ENCODE data around the gene FLCN.

DNA sequence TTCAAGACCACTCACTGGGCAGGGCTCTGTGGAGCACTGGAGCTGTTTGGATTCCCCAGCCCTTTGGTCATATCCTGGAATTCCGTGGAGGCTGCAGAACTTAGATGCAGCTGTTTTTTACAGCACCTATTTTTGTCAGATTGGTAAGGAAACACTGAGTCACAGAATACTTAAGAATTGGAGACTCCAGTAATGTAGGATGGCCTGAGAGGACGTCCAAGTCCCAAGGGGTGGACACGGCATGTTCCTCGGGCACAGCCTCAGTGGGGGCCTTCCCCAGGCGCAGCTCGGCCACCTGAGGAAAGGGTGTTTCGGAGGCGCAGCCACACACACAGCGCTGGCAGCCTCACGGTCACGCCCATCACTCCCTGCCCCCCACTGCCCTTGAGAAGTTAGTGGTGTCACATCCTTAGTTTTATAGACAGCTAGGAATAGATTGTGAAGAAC is 45.6 kb downstream of the FLCN start:
- TF ChIP-seq, protein P1, sequence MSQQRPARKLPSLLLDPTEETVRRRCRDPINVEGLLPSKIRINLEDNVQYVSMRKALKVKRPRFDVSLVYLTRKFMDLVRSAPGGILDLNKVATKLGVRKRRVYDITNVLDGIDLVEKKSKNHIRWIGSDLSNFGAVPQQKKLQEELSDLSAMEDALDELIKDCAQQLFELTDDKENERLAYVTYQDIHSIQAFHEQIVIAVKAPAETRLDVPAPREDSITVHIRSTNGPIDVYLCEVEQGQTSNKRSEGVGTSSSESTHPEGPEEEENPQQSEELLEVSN (IDR thresholded peaks at IDR 0.05; ENCODE audit: borderline replicate concordance, low read depth): no peak
- TF ChIP-seq, protein P2, sequence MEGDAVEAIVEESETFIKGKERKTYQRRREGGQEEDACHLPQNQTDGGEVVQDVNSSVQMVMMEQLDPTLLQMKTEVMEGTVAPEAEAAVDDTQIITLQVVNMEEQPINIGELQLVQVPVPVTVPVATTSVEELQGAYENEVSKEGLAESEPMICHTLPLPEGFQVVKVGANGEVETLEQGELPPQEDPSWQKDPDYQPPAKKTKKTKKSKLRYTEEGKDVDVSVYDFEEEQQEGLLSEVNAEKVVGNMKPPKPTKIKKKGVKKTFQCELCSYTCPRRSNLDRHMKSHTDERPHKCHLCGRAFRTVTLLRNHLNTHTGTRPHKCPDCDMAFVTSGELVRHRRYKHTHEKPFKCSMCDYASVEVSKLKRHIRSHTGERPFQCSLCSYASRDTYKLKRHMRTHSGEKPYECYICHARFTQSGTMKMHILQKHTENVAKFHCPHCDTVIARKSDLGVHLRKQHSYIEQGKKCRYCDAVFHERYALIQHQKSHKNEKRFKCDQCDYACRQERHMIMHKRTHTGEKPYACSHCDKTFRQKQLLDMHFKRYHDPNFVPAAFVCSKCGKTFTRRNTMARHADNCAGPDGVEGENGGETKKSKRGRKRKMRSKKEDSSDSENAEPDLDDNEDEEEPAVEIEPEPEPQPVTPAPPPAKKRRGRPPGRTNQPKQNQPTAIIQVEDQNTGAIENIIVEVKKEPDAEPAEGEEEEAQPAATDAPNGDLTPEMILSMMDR (IDR thresholded peaks at IDR 0.05): no peak
- TF ChIP-seq POLR2A (IDR thresholded peaks at IDR 0.05; ENCODE audit: low read length) (0 out of 2 replicates have a peak, but pooled peaks have one; percentile 5), CHD2 (IDR thresholded peaks at IDR 0.05; ENCODE audit: low read length, partially characterized antibody) (no peak), NFE2L2 (conservative IDR thresholded peaks at IDR 0.05; ENCODE audit: low read length) (no peak), RFX5 (IDR thresholded peaks at IDR 0.05) (no peak), HDAC2 (IDR thresholded peaks at IDR 0.05) (no peak), CHD4 (IDR thresholded peaks at IDR 0.05; ENCODE audit: borderline replicate concordance) (no peak)
- TF ChIP-seq, protein P3, sequence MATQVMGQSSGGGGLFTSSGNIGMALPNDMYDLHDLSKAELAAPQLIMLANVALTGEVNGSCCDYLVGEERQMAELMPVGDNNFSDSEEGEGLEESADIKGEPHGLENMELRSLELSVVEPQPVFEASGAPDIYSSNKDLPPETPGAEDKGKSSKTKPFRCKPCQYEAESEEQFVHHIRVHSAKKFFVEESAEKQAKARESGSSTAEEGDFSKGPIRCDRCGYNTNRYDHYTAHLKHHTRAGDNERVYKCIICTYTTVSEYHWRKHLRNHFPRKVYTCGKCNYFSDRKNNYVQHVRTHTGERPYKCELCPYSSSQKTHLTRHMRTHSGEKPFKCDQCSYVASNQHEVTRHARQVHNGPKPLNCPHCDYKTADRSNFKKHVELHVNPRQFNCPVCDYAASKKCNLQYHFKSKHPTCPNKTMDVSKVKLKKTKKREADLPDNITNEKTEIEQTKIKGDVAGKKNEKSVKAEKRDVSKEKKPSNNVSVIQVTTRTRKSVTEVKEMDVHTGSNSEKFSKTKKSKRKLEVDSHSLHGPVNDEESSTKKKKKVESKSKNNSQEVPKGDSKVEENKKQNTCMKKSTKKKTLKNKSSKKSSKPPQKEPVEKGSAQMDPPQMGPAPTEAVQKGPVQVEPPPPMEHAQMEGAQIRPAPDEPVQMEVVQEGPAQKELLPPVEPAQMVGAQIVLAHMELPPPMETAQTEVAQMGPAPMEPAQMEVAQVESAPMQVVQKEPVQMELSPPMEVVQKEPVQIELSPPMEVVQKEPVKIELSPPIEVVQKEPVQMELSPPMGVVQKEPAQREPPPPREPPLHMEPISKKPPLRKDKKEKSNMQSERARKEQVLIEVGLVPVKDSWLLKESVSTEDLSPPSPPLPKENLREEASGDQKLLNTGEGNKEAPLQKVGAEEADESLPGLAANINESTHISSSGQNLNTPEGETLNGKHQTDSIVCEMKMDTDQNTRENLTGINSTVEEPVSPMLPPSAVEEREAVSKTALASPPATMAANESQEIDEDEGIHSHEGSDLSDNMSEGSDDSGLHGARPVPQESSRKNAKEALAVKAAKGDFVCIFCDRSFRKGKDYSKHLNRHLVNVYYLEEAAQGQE (IDR thresholded peaks at IDR 0.05): no peak
- TF ChIP-seq, protein P4, sequence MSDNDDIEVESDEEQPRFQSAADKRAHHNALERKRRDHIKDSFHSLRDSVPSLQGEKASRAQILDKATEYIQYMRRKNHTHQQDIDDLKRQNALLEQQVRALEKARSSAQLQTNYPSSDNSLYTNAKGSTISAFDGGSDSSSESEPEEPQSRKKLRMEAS (IDR thresholded peaks at IDR 0.05): no peak

Measured in A549 (cell line).